Calu3 (cell line): Measurements from ENCODE around the gene IL6. TPM values are rescaled to one million over a fixed set of nuclear protein-coding genes. Genes with fewer than 3 reads are reported as not detected.
"Not testable (repeated sequence)": the region's sequence is repeated elsewhere in the genome, so short reads cannot be mapped to it uniquely, and the experiment has no call there.

Experiments
- BruUV-seq: library from RNA; stranded (reverse); fragments of 400-500 nt; replicated peaks from 2 replicates; lab custom pipeline; 2021; lab: Mats Ljungman, UMichigan
- CTCF ChIA-PET: fragments of 300-600 bp; sonication (Branson Sonifier 250); formaldehyde crosslinking; loops from one replicate; lab custom pipeline; 2022; ENCODE audit warnings: antibody characterized with exemption; lab: Charles Lee
- DNase-seq: peaks from one replicate; pipeline ENCODE4 v3.0.0; 2022
- H3K27ac Mint-ChIP-seq: one replicate; pipeline ENCODE4 v1.8.0; 2022; ENCODE audit warnings: mixed read lengths; ENCODE audit not compliant: unreplicated experiment
- H3K27me3 Mint-ChIP-seq: one replicate; pipeline ENCODE4 v1.8.0; 2022; ENCODE audit warnings: mixed read lengths; ENCODE audit not compliant: unreplicated experiment
- H3K36me3 Mint-ChIP-seq: one replicate; pipeline ENCODE4 v1.8.0; 2022; ENCODE audit warnings: mild to moderate bottlenecking, moderate library complexity, mixed read lengths; ENCODE audit not compliant: insufficient read depth, unreplicated experiment
- H3K4me1 Mint-ChIP-seq: one replicate; pipeline ENCODE4 v1.8.0; 2022; ENCODE audit warnings: mild to moderate bottlenecking, low read depth, mixed read lengths; ENCODE audit not compliant: unreplicated experiment
- H3K4me3 Mint-ChIP-seq: one replicate; pipeline ENCODE4 v1.8.0; 2022; ENCODE audit warnings: mild to moderate bottlenecking, low read depth, moderate library complexity, mixed read lengths; ENCODE audit not compliant: unreplicated experiment
- H3K9me3 Mint-ChIP-seq: one replicate; pipeline ENCODE4 v1.8.0; 2022; ENCODE audit warnings: low read depth, mixed read lengths; ENCODE audit not compliant: unreplicated experiment
- CTCF ChIP-seq: fragments of 200-600 bp; IDR thresholded peaks from one replicate; pipeline ENCODE4 v1.8.0; 2022; ENCODE audit warnings: antibody characterized with exemption; ENCODE audit not compliant: unreplicated experiment
- intact Hi-C: fragments of 100-400 bp; cut with micrococcal nuclease; formaldehyde crosslinking; loops from one replicate; pipeline ENCODE4 v1.10.0; 2022; ENCODE audit not compliant: unreplicated experiment
- total RNA-seq: library from RNA; stranded (reverse); gene quantifications from 2 replicates; pipeline ENCODE4 v1.2.3, GENCODE V29; 2022

IL6 gene
- total RNA-seq, 1 experiment from 2014 or later: 20.7 TPM

GRCh38 chr7:22708677-22709061 lies 18.3 kb upstream of the IL6 start:
- intact Hi-C loops: loop anchor here (1.0 kb wide), 1 partner anchor 27 kb away; no protein-coding TSS in a partner anchor
- H3K9me3 Mint-ChIP-seq, H3K4me3 Mint-ChIP-seq, H3K27me3 Mint-ChIP-seq, CTCF ChIA-PET, DNase-seq, H3K27ac Mint-ChIP-seq, H3K36me3 Mint-ChIP-seq, BruUV-seq: not testable (repeated sequence)
- peaks cover 10% of the 10 kb centered on the region for H3K4me1 Mint-ChIP-seq

- CTCF ChIA-PET: interaction anchor here (0.6 kb wide), 1 partner anchor 1551 kb away, joined by 5 read pairs; no protein-coding TSS in a partner anchor
- H3K4me3 Mint-ChIP-seq, intact Hi-C loops, H3K27me3 Mint-ChIP-seq, H3K9me3 Mint-ChIP-seq, DNase-seq, BruUV-seq, H3K27ac Mint-ChIP-seq, H3K36me3 Mint-ChIP-seq: not testable (repeated sequence)
- H3K4me1 Mint-ChIP-seq: peaks cover 10% of the 10 kb centered on the region
Measured at GRCh38 chr7:22709062-22709829, 17.8 kb upstream of the IL6 start.

GRCh38 chr7:22709857-22710256 lies 17.1 kb upstream of the IL6 start:
- intact Hi-C loops: no loop called here
- no peak for TF ChIP-seq CTCF
- Mint-ChIP-seq H3K9me3 (no peaks in the 10 kb centered on the region), H3K27ac (no peak overlapping the region), H3K27me3 (no peaks in the 10 kb centered on the region), H3K4me1 (peaks cover 10% of the 10 kb centered on the region), H3K4me3 (no peak overlapping the region), H3K36me3 (no peaks in the 10 kb centered on the region)
- no TSS peak for BruUV-seq
- DNase-seq: no peak
- CTCF ChIA-PET: interaction anchor here (0.6 kb wide), 1 partner anchor 1551 kb away, joined by 5 read pairs; no protein-coding TSS in a partner anchor

- intact Hi-C loops: no loop called here
- Mint-ChIP-seq H3K4me1 (peaks cover 24% of the 10 kb centered on the region), H3K27ac (no peak overlapping the region), H3K4me3 (no peak overlapping the region), H3K27me3 (no peaks in the 10 kb centered on the region), H3K9me3 (no peaks in the 10 kb centered on the region), H3K36me3 (no peaks in the 10 kb centered on the region)
- TF ChIP-seq CTCF: no peak
- CTCF ChIA-PET: interaction anchor here (0.5 kb wide), 1 partner anchor 826 kb away, joined by 3 read pairs; no protein-coding TSS in a partner anchor
- DNase-seq: no peak
- BruUV-seq: no TSS peak
Measured at GRCh38 chr7:22712999-22713398, 14.0 kb upstream of the IL6 start.

GRCh38 chr7:22713463-22713862 lies 13.5 kb upstream of the IL6 start:
- Mint-ChIP-seq H3K27ac (no peak overlapping the region), H3K27me3 (no peaks in the 10 kb centered on the region), H3K4me1 (peaks cover 29% of the 10 kb centered on the region), H3K4me3 (no peak overlapping the region), H3K9me3 (no peaks in the 10 kb centered on the region), H3K36me3 (no peaks in the 10 kb centered on the region)
- no peak for DNase-seq
- TF ChIP-seq CTCF: no peak
- no TSS peak for BruUV-seq
- CTCF ChIA-PET: interaction anchor here (0.5 to 0.7 kb wide), 2 partner anchors 826 to 1342 kb away, joined by 3 read pairs; no protein-coding TSS in a partner anchor
- intact Hi-C loops: no loop called here
